GM23248 (cell line): ENCODE measurements around the gene RHOC.

Experiments used
- EZH2 ChIP-seq: fragments of 200-600 bp; sonication (generic); IDR thresholded peaks from 2 replicates; pipeline ENCODE4 v1.6.1; 2018; ENCODE audit warnings: antibody characterized with exemption, mild to moderate bottlenecking; ENCODE audit not compliant: insufficient read depth, poor library complexity, severe bottlenecking
- EZH2phosphoT487 ChIP-seq: fragments of 200-600 bp; sonication (generic); IDR thresholded peaks from 2 replicates; pipeline ENCODE4 v1.6.1; 2018; ENCODE audit warnings: antibody characterized with exemption, moderate library complexity, mild to moderate bottlenecking, low read depth; ENCODE audit not compliant: insufficient read depth

- TF ChIP-seq EZH2 (no peak), EZH2phosphoT487 (no peak)
These were observed 21.0 kb downstream of the RHOC start for GRCh38 chr1:112685913-112686312.
